GM23338 (cell line): Measurements from ENCODE around the gene PIGZ. TPM values are rescaled to one million over a fixed set of nuclear protein-coding genes. Genes with fewer than 3 reads are reported as not detected.

ENCODE experiments used
- ATAC-seq: fragments of 200-7000 bp; cut with Tn5 transposase; 3 replicates; pipeline ENCODE4 v1.9.1; 2020
- DNase-seq: peaks from one replicate; pipeline ENCODE4 v3.0.0-alpha.2; 2015; ENCODE audit warnings: low spot score
- H2AFZ ChIP-seq: fragments of 200-600 bp; sonication (generic); 2 replicates; pipeline ENCODE4 v1.8.0; 2016; ENCODE audit warnings: antibody characterized with exemption, mild to moderate bottlenecking, moderate library complexity
- H3F3A ChIP-seq: fragments of 200-600 bp; sonication (generic); replicated peaks from 2 replicates; pipeline ENCODE4 v1.8.0; 2017; ENCODE audit warnings: antibody characterized with exemption, mixed run types, low read depth
- H3K27ac ChIP-seq: fragments of 200-600 bp; sonication (generic); 2 replicates; pipeline ENCODE4 v1.6.1; 2016; ENCODE audit warnings: low read depth
- H3K27me3 ChIP-seq: fragments of 200-600 bp; sonication (generic); 2 replicates; pipeline ENCODE4 v1.8.0; 2016; ENCODE audit warnings: mild to moderate bottlenecking, mixed run types, moderate library complexity; ENCODE audit not compliant: insufficient read depth
- H3K36me3 ChIP-seq: fragments of 200-600 bp; sonication (generic); 2 replicates; pipeline ENCODE4 v1.8.0; 2016; ENCODE audit warnings: mild to moderate bottlenecking; ENCODE audit not compliant: insufficient read depth
- H3K4me1 ChIP-seq: fragments of 200-600 bp; sonication (generic); 2 replicates; pipeline ENCODE4 v1.8.0; 2016; ENCODE audit warnings: mild to moderate bottlenecking, moderate library complexity; ENCODE audit not compliant: insufficient read depth
- H3K4me2 ChIP-seq: fragments of 200-600 bp; sonication (generic); 2 replicates; pipeline ENCODE4 v1.7.1; 2017; ENCODE audit warnings: mixed run types
- H3K4me3 ChIP-seq: fragments of 200-600 bp; sonication (generic); 2 replicates; pipeline ENCODE4 v1.6.1; 2016; ENCODE audit warnings: mixed run types
- H3K79me2 ChIP-seq: fragments of 200-600 bp; sonication (generic); replicated peaks from 2 replicates; pipeline ENCODE4 v1.8.0; 2017; ENCODE audit warnings: mild to moderate bottlenecking; ENCODE audit not compliant: insufficient read depth
- H3K9me2 ChIP-seq: fragments of 200-600 bp; sonication (generic); 2 replicates; pipeline ENCODE4 v1.8.0; 2017; ENCODE audit not compliant: insufficient read depth
- H4K20me1 ChIP-seq: fragments of 200-600 bp; sonication (generic); replicated peaks from 2 replicates; pipeline ENCODE4 v1.8.0; 2017; ENCODE audit warnings: mild to moderate bottlenecking; ENCODE audit not compliant: insufficient read depth
- H3K27ac Mint-ChIP-seq: 2 replicates; pipeline ENCODE4 v1.8.0; 2020; ENCODE audit warnings: inconsistent platforms, mild to moderate bottlenecking, moderate library complexity, mixed read lengths
- H3K27me3 Mint-ChIP-seq: 3 replicates; pipeline ENCODE4 v1.8.0; 2022; ENCODE audit warnings: low read depth, mild to moderate bottlenecking, moderate library complexity, mixed read lengths, inconsistent platforms; ENCODE audit not compliant: insufficient read depth, poor library complexity
- H3K36me3 Mint-ChIP-seq: 3 replicates; pipeline ENCODE4 v1.8.0; 2021; ENCODE audit warnings: low read depth, mild to moderate bottlenecking, inconsistent platforms, moderate library complexity, mixed read lengths
- H3K4me1 Mint-ChIP-seq: 3 replicates; pipeline ENCODE4 v1.8.0; 2020; ENCODE audit warnings: mild to moderate bottlenecking, inconsistent platforms, mixed read lengths
- H3K4me3 Mint-ChIP-seq: 3 replicates; pipeline ENCODE4 v1.8.0; 2021; ENCODE audit warnings: moderate library complexity, mild to moderate bottlenecking, inconsistent platforms, mixed read lengths
- H3K9me3 Mint-ChIP-seq: 3 replicates; pipeline ENCODE4 v1.8.0; 2020; ENCODE audit warnings: moderate library complexity, mild to moderate bottlenecking, inconsistent platforms, mixed read lengths
- CREB1 ChIP-seq: fragments of 250-450 bp; sonication (Bioruptor Pico); IDR thresholded peaks from 2 replicates; pipeline ENCODE4 v1.5.0; 2020; ENCODE audit warnings: low read depth, mild to moderate bottlenecking, moderate library complexity
- CTCF ChIP-seq, 2 experiments: fragments of 200-600 bp in 1 of 2; sonication (generic) in 1 of 2; conservative IDR thresholded peaks; 2 replicates each; pipeline versions ENCODE4 v1.5.1 to v1.6.1; 2016 to 2017; ENCODE audit warnings: antibody characterized with exemption in 2 of 2, low read depth in 2 of 2, mild to moderate bottlenecking in 2 of 2, moderate library complexity in 1 of 2
- EZH2 ChIP-seq: fragments of 200-600 bp; sonication (generic); IDR thresholded peaks from one replicate; pipeline ENCODE4 v1.8.0; 2017; ENCODE audit warnings: antibody characterized with exemption, mild to moderate bottlenecking, low read depth; ENCODE audit not compliant: unreplicated experiment
- EZH2phosphoT487 ChIP-seq: fragments of 200-600 bp; sonication (generic); IDR thresholded peaks from one replicate; pipeline ENCODE4 v1.8.1; 2018; ENCODE audit warnings: antibody characterized with exemption; ENCODE audit not compliant: unreplicated experiment
- JUNB ChIP-seq: IDR thresholded peaks from one replicate; pipeline ENCODE4 v1.6.1; 2016; ENCODE audit warnings: antibody characterized with exemption; ENCODE audit not compliant: unreplicated experiment
- NANOG ChIP-seq: IDR thresholded peaks from 2 replicates; pipeline ENCODE4 v1.6.1; 2016; ENCODE audit warnings: antibody characterized with exemption, borderline replicate concordance
- POLR2AphosphoS5 ChIP-seq: IDR thresholded peaks from 2 replicates; pipeline ENCODE4 v1.6.1; 2016; ENCODE audit warnings: antibody characterized with exemption, low read depth
- STAT1 ChIP-seq: IDR thresholded peaks from one replicate; pipeline ENCODE4 v1.6.1; 2016; ENCODE audit warnings: antibody characterized with exemption; ENCODE audit not compliant: unreplicated experiment
- ZNF114 ChIP-seq: fragments of 250-450 bp; sonication (Bioruptor Pico); IDR thresholded peaks from 2 replicates; pipeline ENCODE4 v1.5.0; 2020; ENCODE audit warnings: mild to moderate bottlenecking, moderate library complexity
- ZNF331 ChIP-seq: fragments of 250-450 bp; sonication (Bioruptor Pico); IDR thresholded peaks from 2 replicates; pipeline ENCODE4 v1.5.0; 2020; ENCODE audit warnings: low read depth, mild to moderate bottlenecking, moderate library complexity
- ZNF462 ChIP-seq: fragments of 250-450 bp; sonication (Bioruptor Pico); IDR thresholded peaks from 2 replicates; pipeline ENCODE4 v1.5.0; 2020; ENCODE audit warnings: mild to moderate bottlenecking, moderate library complexity
- polyA plus RNA-seq: library from polyadenylated mRNA; unstranded; fragments of >200 nt; fragmentation: Nextera tagmentation; extraction: Ambion mirVana; gene quantifications from 2 replicates; pipeline ENCODE4 v1.2.1, GENCODE V29; 2016
- total RNA-seq: library from RNA; depleted of rRNA; stranded (reverse); fragments of >200 nt; shearing (Covaris generic); gene quantifications from 2 replicates; pipeline ENCODE4 v1.2.3, GENCODE V29; 2014
- TF ChIP-seq, protein P1 (sequence below): IDR thresholded peaks from one replicate; pipeline ENCODE4 v1.6.1; 2018; ENCODE audit warnings: antibody characterized with exemption; ENCODE audit not compliant: unreplicated experiment
- TF ChIP-seq, protein P2 (sequence below): IDR thresholded peaks from 2 replicates; pipeline ENCODE4 v1.6.1; 2016; ENCODE audit warnings: antibody characterized with exemption

The PIGZ gene
- total and polyA plus RNA-seq, 2 experiments from 2014 or later = 0.16 TPM; not detected in 1

GRCh38 chr3:196954832-196955231, 13.8 kb downstream of the PIGZ start:
- Mint-ChIP-seq H3K27ac (no peak overlapping the region), H3K27me3 (peaks cover 8% of the 10 kb centered on the region), H3K4me3 (no peak overlapping the region), H3K9me3 (no peaks in the 10 kb centered on the region), H3K4me1 (no peaks in the 10 kb centered on the region), H3K36me3 (no peaks in the 10 kb centered on the region)
- Histone ChIP-seq H3K27me3 (no peaks in the 10 kb centered on the region), H3K36me3 (no peaks in the 10 kb centered on the region), H3K4me2 (no peak overlapping the region), H3K9me2 (no peaks in the 10 kb centered on the region), H3K4me3 (no peak overlapping the region), H2AFZ (no peak overlapping the region), H4K20me1 (no peaks in the 10 kb centered on the region), H3K4me1 (no peaks in the 10 kb centered on the region), H3K79me2 (no peaks in the 10 kb centered on the region), H3K27ac (no peak overlapping the region), H3F3A (no peaks in the 10 kb centered on the region)
- no peak for TF ChIP-seq CTCF (conservative IDR thresholded peaks at IDR 0.05; ENCODE audit: low read depth in 2 of 2)
- TF ChIP-seq STAT1 = no peak
- TF ChIP-seq ZNF114 (CRISPR knock-in tag) = no peak
- TF ChIP-seq JUNB = no peak
- no peak for TF ChIP-seq EZH2phosphoT487
- no peak for TF ChIP-seq ZNF331 (CRISPR knock-in tag)
- TF ChIP-seq, protein P1, sequence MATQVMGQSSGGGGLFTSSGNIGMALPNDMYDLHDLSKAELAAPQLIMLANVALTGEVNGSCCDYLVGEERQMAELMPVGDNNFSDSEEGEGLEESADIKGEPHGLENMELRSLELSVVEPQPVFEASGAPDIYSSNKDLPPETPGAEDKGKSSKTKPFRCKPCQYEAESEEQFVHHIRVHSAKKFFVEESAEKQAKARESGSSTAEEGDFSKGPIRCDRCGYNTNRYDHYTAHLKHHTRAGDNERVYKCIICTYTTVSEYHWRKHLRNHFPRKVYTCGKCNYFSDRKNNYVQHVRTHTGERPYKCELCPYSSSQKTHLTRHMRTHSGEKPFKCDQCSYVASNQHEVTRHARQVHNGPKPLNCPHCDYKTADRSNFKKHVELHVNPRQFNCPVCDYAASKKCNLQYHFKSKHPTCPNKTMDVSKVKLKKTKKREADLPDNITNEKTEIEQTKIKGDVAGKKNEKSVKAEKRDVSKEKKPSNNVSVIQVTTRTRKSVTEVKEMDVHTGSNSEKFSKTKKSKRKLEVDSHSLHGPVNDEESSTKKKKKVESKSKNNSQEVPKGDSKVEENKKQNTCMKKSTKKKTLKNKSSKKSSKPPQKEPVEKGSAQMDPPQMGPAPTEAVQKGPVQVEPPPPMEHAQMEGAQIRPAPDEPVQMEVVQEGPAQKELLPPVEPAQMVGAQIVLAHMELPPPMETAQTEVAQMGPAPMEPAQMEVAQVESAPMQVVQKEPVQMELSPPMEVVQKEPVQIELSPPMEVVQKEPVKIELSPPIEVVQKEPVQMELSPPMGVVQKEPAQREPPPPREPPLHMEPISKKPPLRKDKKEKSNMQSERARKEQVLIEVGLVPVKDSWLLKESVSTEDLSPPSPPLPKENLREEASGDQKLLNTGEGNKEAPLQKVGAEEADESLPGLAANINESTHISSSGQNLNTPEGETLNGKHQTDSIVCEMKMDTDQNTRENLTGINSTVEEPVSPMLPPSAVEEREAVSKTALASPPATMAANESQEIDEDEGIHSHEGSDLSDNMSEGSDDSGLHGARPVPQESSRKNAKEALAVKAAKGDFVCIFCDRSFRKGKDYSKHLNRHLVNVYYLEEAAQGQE = no peak
- no peak for TF ChIP-seq ZNF462 (CRISPR knock-in tag)
- TF ChIP-seq POLR2AphosphoS5 = no peak
- TF ChIP-seq, protein P2, sequence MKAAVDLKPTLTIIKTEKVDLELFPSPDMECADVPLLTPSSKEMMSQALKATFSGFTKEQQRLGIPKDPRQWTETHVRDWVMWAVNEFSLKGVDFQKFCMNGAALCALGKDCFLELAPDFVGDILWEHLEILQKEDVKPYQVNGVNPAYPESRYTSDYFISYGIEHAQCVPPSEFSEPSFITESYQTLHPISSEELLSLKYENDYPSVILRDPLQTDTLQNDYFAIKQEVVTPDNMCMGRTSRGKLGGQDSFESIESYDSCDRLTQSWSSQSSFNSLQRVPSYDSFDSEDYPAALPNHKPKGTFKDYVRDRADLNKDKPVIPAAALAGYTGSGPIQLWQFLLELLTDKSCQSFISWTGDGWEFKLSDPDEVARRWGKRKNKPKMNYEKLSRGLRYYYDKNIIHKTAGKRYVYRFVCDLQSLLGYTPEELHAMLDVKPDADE = no peak
- TF ChIP-seq EZH2 = no peak
- TF ChIP-seq CREB1 = no peak
- TF ChIP-seq NANOG = no peak
- DNase-seq (no peak), ATAC-seq (no peak)
